Stimulated activated CD8-positive, alpha-beta memory T cell treated with anti-CD3 and anti-CD28 coated beads, Interleukin-7, amount 100 ng/mL, for 4 hours (primary cell): ENCODE results near the gene TPPP.

Source experiments
- DNase-seq, 2 donors: peaks; one replicate each; pipeline ENCODE4 v3.0.0-alpha.2; 2020; ENCODE audit warnings: low read depth in 2 of 2

TPPP gene

DNA sequence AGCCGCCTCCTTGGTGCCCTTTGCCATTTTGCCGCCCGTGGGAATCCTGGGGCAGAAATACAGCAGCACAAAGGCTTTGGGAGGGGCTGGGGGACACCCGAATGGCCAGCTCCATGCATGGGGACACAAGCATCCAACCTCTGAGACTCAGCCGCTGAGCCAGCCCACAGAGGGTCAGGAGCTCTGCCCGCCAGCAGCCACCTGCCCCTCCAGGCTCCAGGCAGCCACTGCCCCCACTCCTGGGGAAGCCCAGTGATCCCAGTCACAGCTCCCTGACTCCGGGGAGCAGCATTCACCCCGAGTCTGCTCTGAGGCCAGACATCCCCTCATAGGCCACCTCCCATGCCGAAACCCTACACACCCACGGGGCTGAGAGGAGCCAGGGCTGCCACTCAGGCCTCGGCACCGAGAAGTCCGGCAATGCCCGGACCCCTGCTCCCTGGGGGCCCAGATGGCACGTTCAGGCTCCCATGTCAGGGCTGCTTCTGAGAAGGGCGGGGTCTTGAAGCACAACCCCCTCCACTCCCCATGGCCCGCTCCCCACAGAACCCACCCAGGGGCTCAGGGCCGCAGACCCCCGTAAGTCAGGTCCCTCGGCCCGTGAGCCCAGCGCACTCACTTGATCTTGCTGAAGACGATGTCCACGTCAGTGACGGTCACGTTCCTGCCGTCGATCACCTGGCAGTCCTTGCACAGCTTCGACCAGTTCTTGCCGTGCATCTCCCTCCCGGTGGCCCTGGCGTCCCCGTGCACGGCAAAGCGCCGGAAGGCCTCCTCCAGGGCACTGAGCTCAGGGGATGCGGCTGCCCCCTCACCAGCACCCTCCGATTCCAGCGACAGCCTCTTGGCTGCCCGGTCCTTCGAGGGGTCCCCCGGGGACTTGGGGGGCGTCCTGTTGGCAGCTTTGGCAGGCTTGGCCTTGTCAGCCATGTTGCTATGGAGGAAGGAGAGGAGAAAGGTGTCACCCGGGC, 15.7 kb downstream of the TPPP start:
- no peak for DNase-seq

DNA sequence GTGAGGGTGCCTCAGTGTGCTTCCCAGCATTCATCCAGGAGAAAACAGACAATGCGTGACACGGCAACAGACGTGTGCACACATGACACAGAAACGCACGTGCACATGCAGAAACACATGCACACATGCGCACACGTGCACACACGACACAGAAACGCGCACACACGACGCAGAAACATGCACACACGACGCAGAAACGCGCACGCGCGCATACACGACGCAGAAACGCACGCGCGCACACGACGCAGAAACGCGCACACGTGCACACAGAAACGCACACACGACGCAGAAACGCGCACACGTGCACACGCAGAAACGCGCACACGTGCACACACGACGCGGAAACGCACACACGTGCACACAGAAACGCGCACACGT, 16.5 kb downstream of the TPPP start:
- DNase-seq: no peak

GRCh38 chr5:675871-676698, 17.1 kb downstream of the TPPP start:
- DNase-seq: no peak

DNA sequence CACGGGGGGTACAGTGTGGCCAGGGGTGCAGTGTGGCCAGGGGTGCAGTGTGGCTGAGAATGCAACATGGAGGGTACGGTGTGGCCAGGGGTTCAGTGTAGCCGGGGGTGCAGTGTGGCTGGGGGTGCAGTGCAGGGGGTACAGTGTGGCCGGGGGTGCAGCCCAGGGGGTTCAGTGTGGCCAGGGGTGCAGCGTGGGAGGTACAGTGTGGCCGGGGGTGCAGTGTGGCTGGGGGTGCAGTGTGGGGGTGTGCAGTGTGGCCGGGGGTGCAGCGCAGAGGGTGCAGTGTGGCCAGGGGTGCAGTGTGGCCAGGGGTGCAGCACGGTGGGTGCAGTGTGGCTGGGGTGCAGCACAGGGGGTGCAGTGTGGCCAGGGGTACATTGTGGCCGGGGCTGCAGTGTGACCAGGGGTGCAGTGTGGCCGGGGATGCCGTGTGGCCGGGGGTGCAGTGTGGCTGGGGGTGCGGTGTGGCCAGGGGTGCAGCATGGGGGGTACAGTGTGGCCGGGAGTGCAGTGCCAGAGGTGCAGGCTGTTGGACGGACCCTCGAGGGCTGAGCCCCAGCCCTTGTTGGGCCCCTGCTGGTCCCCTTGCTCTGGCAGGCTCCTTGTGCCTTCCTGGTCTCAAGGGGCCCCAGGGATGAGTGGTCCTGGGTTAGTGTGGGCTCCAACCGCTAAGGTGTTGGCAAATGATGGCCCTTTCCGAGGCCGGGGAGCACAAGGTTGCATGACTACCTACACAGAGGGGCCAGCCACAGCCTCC, 17.9 kb downstream of the TPPP start:
- DNase-seq: no peak

DNA sequence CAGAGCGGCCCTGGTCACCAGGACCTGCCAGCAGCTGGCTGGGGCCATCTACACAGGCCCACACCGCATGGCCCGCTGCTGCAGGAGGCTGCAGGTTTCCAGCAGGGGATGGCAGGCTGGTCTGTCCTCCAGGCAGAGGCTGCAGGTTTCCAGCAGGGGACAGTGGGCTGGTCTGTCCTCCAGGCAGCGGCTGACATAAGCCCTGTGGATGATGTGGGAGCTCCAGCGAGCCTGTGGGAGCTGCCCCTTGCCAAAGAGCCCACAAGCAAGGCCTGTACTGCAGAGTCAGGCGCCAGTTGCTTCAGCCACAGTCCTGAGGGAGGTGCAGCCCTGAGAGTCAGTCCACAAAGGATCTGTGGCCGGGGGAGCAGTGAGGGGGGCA, 18.5 kb downstream of the TPPP start:
- DNase-seq: no peak

- no peak for DNase-seq
Observed at GRCh38 chr5:673831-674629, 19.1 kb downstream of the TPPP start.

- no peak for DNase-seq
Observed at GRCh38 chr5:673161-673830, 19.9 kb downstream of the TPPP start.

DNA sequence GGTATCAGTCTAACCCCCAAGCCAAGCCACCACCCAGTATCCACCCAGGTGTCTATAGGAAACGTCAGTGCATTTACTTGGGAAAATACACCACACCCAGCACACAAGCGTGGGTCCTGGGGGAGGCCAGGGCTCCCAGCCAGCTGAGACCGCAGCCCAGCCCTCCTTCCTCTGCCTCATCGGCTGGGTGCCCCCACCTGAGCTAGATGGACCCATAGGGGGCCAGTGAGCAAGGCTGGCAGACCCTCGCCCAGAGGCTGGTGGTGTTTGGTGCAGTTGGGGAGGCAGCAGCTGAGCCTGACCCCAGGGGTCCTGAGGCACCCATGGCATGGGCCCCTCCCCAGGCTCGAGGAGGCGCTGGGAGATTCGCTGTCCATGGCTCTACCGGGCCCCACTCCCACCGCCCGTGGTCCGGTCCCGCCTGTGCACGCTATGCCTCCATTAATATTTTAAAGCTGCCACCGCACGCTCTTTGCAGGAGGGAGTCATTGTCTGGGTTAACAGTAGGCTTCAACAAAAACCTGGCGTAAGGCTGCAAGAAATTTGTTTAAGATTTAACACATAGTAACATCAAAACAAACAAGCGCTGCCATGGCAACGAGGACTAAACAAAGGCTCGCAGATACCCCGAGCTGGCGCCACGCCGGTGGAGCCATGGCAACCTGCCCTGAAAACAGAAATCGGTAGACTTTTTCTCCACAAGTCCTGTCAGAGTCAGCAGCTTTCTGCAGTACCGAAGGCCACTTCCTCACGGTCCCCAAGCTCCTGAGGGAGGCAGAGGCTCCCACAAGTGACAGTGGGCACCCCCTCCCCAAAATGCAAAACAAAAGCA, 20.6 kb downstream of the TPPP start:
- peak; percentile 20 to 37 for DNase-seq

- peak; percentile 32 to 39 for DNase-seq
Observed at GRCh38 chr5:671459-672328, 21.5 kb downstream of the TPPP start.

GRCh38 chr5:670396-671270, 22.5 kb downstream of the TPPP start:
- DNase-seq: no peak

DNA sequence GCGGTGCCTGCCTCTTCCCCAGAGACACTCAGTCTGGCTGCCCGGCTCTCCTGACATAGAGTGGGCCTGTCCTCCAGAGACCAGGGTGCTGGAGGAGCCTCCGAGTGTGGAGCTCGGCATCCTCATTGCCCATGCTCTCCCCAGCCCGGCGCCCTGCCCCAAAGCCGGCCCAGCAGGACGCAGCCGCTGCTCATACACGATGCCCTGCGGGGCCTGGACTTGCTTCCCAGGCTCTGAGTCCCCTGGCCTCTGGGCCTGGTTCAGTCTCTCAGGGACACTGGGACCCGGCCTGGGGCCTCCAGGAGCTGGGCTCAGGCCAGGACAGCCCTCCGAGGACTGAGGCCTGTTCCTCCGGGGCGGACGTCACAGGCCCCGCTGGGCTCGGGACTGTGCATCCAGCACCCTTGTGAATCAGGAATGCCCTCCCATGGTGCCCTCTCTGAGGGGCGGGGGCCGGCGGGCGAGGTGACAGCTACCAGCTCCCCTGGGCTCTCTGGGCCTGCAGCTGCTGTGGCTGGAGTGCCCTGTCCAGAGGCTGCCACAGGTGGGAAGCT, 23.2 kb downstream of the TPPP start:
- DNase-seq: no peak

DNA sequence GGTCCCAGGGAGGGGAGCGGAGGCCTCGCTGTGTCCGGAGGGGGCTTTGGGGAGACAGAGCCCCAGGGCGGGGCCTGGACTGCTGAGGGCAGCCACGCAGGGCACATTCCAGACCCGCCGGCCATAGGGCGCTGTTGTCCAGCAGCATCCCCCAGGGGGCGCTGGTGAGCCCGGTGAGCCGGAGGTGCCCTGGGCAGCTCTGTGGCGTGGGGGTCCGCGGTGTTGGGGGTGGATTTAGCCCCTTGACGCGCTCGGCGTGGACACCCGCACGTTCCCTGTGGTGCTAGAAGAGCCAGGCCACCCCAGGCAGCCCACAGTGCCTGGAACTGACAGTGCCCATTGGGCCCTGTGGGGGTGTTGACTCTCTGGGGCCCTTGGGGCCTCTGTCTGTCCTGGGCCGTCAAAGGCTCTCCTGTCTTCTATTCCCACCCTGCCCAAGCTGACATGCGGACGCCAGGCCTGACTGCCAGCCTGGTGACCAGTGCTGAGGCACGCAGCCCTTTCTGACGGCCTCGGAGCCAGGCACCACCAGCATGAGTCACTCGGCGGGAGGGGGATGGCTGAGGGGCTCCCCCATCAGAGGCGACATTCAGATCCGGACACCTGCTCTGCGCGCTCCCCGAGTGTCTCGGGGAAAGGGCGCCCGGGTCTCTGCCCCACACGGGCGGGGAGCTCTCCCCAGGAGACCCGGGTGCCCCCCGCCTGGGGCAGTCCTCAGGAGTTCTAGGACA, 23.9 kb downstream of the TPPP start:
- no peak for DNase-seq

DNA sequence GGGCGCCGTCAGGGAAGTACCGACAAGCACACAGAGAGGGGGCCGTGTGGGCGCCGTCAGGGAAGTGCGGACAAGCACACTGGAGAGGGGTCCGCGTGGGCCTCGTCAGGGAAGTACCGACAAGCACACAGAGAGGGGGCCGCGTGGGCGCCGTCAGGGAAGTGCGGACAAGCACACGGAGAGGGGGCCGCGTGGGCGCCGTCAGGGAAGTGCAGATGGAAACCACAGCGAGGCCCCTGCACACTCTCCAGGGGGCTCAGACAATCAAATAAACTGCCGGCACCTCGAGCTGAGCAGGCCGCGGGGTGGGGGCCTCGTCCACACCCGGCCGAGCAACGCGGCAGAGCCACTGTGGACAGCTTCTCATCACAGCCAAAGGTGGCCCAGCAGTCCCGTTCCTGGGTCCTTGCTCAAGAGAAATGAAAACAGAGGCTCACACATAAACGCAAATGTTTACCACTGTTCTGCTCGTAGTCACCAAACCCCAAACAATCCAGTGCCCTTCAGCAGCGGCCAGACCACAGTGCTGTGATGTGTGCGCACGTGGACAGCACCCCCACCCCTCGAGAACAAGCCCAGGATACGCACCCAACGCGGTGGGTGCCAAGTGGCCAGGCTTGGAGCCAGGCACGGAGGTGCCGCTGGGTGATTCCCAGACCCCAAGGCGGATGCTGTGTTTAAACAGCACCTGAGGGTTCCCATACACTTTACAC, 24.7 kb downstream of the TPPP start:
- no peak for DNase-seq

GRCh38 chr5:666816-667498, 26.2 kb downstream of the TPPP start:
- DNase-seq: no peak

DNA sequence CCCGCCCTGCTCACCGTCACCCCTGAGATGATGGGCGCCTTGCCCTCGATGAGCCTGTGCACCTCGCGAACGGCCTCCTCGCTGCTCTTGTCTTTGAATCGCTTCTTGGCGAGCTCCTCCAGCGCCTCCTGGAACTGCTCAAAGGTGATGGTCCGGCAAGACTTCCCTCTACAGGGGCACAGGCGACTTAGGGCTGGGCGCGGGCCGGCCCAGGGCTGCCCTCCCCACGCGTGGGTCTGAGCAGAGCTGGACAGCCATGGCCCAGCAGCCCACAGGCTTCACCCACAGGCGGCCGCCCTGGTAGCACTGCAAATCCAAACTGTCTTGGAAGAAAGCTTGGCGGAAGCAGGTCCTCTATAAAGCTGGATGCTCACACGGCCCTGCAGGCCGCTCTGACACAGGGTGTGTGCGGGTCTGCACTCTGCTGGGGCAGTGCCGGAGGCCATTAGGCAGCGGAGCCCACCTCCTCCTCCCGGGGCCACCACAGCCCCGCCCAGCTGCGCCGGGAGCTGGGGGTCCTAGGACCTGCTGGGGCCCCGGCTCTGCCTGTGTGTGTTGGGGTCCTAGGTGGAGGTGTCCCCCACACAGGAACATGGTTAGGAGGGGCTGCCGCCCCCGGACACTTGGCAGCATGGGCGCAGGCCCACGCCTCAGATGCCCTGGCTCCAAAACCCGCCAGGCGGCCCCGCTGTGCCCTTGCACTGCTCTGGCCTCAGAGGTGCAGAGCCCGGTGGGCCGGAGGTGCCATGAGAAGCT, 27.0 kb downstream of the TPPP start:
- no peak for DNase-seq
